Measurements from ENCODE around the gene ZDHHC9.

ZDHHC9 gene

DNA sequence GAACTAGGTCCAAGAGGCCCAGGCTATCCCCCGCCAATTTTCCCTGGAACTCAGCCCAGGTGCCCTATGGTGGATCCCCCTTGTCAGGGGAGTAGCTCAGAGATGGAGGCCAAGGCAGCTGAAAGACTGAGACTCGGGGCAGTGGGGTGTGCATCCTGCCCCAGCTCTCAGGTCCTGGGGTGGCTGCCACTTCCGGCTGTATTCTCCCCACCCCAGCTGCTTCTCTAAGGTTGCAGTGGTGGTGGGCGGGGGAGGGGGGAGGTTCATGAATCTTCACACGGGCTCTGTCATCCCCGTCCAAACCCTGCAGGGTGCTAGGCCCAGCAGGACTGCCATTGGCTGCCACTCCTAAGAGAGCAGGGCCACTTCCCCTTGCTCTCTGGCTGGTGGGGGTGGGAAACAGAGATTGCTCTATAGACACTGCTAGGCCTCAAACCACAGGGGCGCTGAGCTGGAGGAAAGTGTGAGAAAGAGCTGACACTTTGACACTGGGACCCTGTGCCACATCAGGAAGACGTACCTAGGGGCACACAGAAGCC is 62.5 kb downstream of the ZDHHC9 start:
- no peaks in the 10 kb centered on the region for H3K36me3 ChIP-seq (ENCODE audit: control insufficient read depth, insufficient read depth, low read length)
- H3K4me3 ChIP-seq (ENCODE audit: low read length) = peak overlapping the region; percentile 62
- H3K4me1 ChIP-seq (ENCODE audit: control insufficient read depth, insufficient read depth, low read length) = no peaks in the 10 kb centered on the region
- H3K27ac ChIP-seq (ENCODE audit: low read depth, low read length) = no peak overlapping the region
- H3K9ac ChIP-seq (ENCODE audit: low read length) = no peak overlapping the region
- H3K27me3 ChIP-seq (ENCODE audit: control insufficient read depth, insufficient read depth, low read length) = no peaks in the 10 kb centered on the region

DNA sequence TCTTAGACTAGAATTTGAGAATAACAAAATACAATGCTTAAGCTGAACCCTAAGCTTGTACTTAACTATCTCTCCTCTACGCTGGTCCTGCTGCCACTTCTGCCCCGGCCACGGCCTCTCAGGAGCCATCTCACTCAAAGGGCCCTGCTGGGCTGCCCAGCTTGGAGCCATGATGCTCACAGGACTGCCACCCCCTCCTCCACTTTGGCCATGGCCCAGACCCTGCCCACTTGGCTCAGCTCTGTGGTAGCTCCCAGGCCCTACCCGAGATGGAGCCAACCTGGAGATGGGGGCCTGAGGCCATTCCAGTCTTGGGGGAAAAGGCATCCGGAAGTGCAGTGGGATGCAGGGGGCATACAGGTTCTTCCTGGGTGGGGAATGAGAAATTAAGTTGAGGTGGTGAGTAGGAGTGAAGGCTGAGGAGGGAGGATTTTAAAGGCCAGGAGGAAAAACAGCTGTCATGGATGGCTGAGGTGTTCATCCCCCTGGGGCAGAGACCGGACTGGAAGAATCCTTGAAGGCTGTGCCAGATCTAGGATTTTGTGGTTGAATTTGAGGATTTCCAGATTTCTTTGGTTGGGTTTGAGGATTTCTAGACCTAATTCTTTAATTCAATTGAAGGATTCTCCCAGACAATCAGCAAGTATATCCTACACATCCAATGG is 63.1 kb downstream of the ZDHHC9 start:
- Histone ChIP-seq H3K36me3 (ENCODE audit: control insufficient read depth, insufficient read depth, low read length) (no peaks in the 10 kb centered on the region), H3K4me1 (ENCODE audit: control insufficient read depth, insufficient read depth, low read length) (no peaks in the 10 kb centered on the region), H3K9ac (ENCODE audit: low read length) (no peak overlapping the region), H3K4me3 (ENCODE audit: low read length) (peak overlapping the region; percentile 62), H3K27ac (ENCODE audit: low read depth, low read length) (no peak overlapping the region), H3K27me3 (ENCODE audit: control insufficient read depth, insufficient read depth, low read length) (no peaks in the 10 kb centered on the region)

- Histone ChIP-seq H3K36me3 (ENCODE audit: control insufficient read depth, insufficient read depth, low read length) (no peaks in the 10 kb centered on the region), H3K4me1 (ENCODE audit: control insufficient read depth, insufficient read depth, low read length) (no peaks in the 10 kb centered on the region), H3K4me3 (ENCODE audit: low read length) (peak within 1 kb of the TSS; percentile 62), H3K27me3 (ENCODE audit: control insufficient read depth, insufficient read depth, low read length) (no peaks in the 10 kb centered on the region), H3K27ac (ENCODE audit: low read depth, low read length) (no peak within 1 kb of the TSS), H3K9ac (ENCODE audit: low read length) (no peak within 1 kb of the TSS)
Observed at GRCh38 chrX:129779747-129780146, 63.9 kb downstream of the ZDHHC9 start, which contains the start of gene SASH3. Gene SASH3, plus strand, starts transcription at chrX:129779949. Its CDS starts 149 bp downstream, at chrX:129780098.

DNA sequence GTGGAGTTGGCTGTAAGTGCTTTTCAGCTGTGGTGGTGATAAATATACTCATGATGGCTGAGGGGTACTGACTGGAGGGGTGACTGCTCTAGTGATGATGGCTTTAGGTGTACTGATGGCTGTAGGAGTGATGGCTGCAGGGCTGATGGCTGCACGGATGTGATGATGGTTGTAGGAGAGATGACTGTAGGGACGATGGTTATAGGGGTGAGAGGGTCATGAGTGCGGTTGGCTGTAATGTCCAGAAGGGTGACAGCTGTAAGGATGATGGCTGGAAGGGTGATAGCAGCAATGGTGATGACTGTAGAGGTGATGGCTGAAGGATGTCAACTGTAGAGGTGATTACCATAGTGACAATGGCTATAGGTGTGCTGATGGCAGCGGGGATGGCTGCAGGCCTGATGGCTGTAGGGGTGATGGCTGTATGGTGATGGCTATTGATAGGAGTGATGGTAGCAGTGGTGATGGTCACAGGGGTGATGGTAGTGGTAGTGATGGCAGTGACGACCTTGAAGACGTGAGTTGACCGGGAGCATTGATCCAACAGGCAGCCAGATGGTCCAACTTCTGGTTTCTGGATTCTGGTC is 64.5 kb downstream of the ZDHHC9 start:
- Histone ChIP-seq H3K27me3 (ENCODE audit: control insufficient read depth, insufficient read depth, low read length) (no peaks in the 10 kb centered on the region), H3K4me3 (ENCODE audit: low read length) (peak overlapping the region; percentile 33), H3K4me1 (ENCODE audit: control insufficient read depth, insufficient read depth, low read length) (no peaks in the 10 kb centered on the region), H3K36me3 (ENCODE audit: control insufficient read depth, insufficient read depth, low read length) (no peaks in the 10 kb centered on the region), H3K9ac (ENCODE audit: low read length) (no peak overlapping the region), H3K27ac (ENCODE audit: low read depth, low read length) (no peak overlapping the region)

- peak overlapping the region; percentile 13 for H3K4me3 ChIP-seq (ENCODE audit: low read length)
- H3K36me3 ChIP-seq (ENCODE audit: control insufficient read depth, insufficient read depth, low read length) = no peaks in the 10 kb centered on the region
- no peaks in the 10 kb centered on the region for H3K4me1 ChIP-seq (ENCODE audit: control insufficient read depth, insufficient read depth, low read length)
- peak overlapping the region; percentile 30 for H3K9ac ChIP-seq (ENCODE audit: low read length)
- H3K27ac ChIP-seq (ENCODE audit: low read depth, low read length) = no peak overlapping the region
- no peaks in the 10 kb centered on the region for H3K27me3 ChIP-seq (ENCODE audit: control insufficient read depth, insufficient read depth, low read length)
Observed at GRCh38 chrX:129777218-129778030, 66.3 kb downstream of the ZDHHC9 start.

DNA sequence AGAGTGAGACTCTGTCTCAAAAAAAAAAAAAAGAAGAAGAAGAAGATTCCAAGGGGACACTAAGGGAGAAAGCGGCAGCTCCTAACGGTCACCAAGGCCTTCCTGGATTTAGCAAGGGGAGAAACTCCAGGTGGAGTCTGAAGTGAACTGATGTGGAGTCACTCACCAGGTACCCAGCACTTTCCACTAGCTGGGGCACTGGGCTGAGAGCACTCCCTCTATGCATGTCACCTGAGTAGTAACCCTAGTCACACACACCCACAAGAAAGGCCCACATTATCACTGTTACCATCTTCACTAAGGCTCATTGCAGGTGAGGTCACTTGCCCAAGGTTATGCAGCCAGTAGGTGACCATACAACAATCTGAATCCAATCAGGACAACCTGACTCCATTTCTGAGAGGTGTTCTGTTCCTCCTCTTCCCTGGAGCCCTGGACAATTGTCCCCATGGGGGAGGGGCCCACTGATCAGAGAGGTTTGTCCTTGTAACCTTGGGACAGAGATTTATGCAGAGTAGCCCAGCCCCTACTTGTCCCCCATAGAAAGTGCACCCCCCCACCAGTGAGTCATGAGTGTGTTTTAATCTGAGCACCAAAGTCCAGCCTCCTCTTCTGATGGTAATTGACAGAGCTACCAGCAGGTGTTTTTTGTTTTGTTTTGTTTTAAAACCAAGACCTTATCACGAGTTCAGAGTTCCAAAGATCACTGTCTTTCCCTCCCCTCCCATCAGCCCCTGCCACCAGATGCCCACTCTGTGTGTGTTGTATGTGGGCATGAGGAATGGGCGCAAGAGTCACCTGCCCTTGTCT is 69.8 kb downstream of the ZDHHC9 start:
- no peak overlapping the region for H3K4me3 ChIP-seq (ENCODE audit: low read length)
- H3K9ac ChIP-seq (ENCODE audit: low read length) = no peak overlapping the region
- H3K27me3 ChIP-seq (ENCODE audit: control insufficient read depth, insufficient read depth, low read length) = no peaks in the 10 kb centered on the region
- H3K4me1 ChIP-seq (ENCODE audit: control insufficient read depth, insufficient read depth, low read length) = no peaks in the 10 kb centered on the region
- no peak overlapping the region for H3K27ac ChIP-seq (ENCODE audit: low read depth, low read length)
- H3K36me3 ChIP-seq (ENCODE audit: control insufficient read depth, insufficient read depth, low read length) = no peaks in the 10 kb centered on the region

GRCh38 chrX:129772796-129773431 is 70.8 kb downstream of the ZDHHC9 start:
- no peaks in the 10 kb centered on the region for H3K4me1 ChIP-seq (ENCODE audit: control insufficient read depth, insufficient read depth, low read length)
- no peaks in the 10 kb centered on the region for H3K36me3 ChIP-seq (ENCODE audit: control insufficient read depth, insufficient read depth, low read length)
- no peaks in the 10 kb centered on the region for H3K27me3 ChIP-seq (ENCODE audit: control insufficient read depth, insufficient read depth, low read length)
- H3K4me3 ChIP-seq (ENCODE audit: low read length) = no peak overlapping the region
- no peak overlapping the region for H3K9ac ChIP-seq (ENCODE audit: low read length)
- no peak overlapping the region for H3K27ac ChIP-seq (ENCODE audit: low read depth, low read length)

DNA sequence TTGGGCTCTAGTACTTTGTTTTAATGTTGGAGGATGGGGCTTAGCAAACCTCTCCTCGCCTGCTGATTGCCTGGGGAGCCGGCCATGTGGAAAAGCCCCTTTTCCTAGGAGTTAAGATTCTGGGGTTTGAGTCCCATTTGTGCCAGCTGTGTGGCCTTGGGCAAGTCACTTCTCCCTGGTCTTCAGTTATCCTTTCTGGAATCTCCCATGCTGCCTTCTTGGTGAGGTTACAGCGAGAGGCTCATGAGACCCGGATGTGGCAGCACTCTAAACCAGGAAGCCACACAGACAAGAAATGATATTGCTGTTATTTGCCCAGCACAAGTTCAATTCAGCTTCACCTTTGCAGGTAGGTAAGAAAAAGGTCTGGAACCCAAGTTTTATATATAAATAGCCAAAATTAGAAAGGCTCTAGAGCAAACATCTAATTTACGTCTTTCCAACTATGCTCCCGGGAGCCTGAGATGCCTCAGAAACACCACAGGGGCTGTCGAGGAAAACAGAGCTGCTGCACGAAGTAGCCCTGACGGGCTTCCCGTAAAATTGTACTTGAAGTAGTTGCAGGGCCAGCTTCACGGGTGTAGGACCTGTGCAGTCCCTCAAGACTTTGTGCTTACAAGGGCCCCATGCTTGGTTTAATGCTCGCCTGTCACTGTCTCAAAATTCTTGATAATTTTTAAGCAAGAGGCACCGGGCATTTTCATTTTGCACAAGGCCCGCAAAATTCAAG is 72.3 kb downstream of the ZDHHC9 start:
- Histone ChIP-seq H3K9ac (ENCODE audit: low read length) (no peak overlapping the region), H3K27me3 (ENCODE audit: control insufficient read depth, insufficient read depth, low read length) (no peaks in the 10 kb centered on the region), H3K4me1 (ENCODE audit: control insufficient read depth, insufficient read depth, low read length) (no peaks in the 10 kb centered on the region), H3K36me3 (ENCODE audit: control insufficient read depth, insufficient read depth, low read length) (no peaks in the 10 kb centered on the region), H3K27ac (ENCODE audit: low read depth, low read length) (no peak overlapping the region), H3K4me3 (ENCODE audit: low read length) (no peak overlapping the region)

GRCh38 chrX:129769467-129770154 is 74.1 kb downstream of the ZDHHC9 start:
- no peak overlapping the region for H3K9ac ChIP-seq (ENCODE audit: low read length)
- no peak overlapping the region for H3K27ac ChIP-seq (ENCODE audit: low read depth, low read length)
- H3K27me3 ChIP-seq (ENCODE audit: control insufficient read depth, insufficient read depth, low read length) = no peaks in the 10 kb centered on the region
- H3K4me1 ChIP-seq (ENCODE audit: control insufficient read depth, insufficient read depth, low read length) = no peaks in the 10 kb centered on the region
- no peak overlapping the region for H3K4me3 ChIP-seq (ENCODE audit: low read length)
- H3K36me3 ChIP-seq (ENCODE audit: control insufficient read depth, insufficient read depth, low read length) = no peaks in the 10 kb centered on the region

DNA sequence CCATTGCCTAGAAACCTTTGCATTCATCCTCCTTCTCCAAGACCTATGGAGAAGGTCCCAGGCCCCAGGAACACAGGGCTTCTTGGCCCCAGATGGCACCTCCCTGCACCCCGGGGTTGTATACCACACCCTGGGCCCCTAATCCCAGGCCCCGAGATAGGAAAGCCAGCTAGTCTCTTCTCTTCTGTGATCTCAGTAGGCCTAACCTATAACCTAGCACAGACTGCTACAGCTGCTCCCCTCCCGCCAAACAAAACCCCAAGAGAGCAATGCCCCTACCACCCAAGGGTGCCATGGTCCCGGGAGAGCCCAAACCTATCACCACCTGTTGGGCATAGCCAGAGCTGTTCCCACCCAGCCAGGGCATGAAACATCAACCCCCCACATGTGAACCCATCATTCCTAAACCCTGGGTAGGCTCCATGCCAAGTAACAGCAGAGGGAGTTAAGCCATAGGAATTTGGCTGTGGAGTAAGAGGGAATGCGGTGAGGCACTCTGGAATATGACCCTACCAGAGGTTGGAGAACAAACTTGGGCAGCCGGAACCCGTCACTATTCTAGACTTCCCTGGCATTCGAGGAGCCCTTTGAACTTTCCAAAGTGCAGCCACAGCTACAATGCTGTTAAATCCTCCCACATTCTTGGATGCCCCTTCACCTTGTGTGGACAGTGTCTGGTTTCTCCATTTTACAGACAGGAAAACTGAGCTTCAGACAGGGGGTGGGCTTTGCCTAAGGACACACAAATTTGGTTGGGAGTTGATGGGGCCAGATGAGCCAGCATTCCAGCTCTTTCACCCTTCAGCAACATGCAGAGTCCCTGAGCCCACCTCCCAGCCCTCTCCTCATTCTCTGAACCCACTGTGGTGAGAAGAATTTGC is 74.9 kb downstream of the ZDHHC9 start:
- H3K27ac ChIP-seq (ENCODE audit: low read depth, low read length) = no peak overlapping the region
- no peak overlapping the region for H3K4me3 ChIP-seq (ENCODE audit: low read length)
- H3K27me3 ChIP-seq (ENCODE audit: control insufficient read depth, insufficient read depth, low read length) = no peaks in the 10 kb centered on the region
- H3K4me1 ChIP-seq (ENCODE audit: control insufficient read depth, insufficient read depth, low read length) = no peaks in the 10 kb centered on the region
- H3K9ac ChIP-seq (ENCODE audit: low read length) = no peak overlapping the region
- H3K36me3 ChIP-seq (ENCODE audit: control insufficient read depth, insufficient read depth, low read length) = no peaks in the 10 kb centered on the region

All from rectal smooth muscle tissue (tissue), 1 donor.